COLO668 (cell line): ENCODE measurements around the gene ALK.

ENCODE experiments used
- DNase-seq: peaks from one replicate; lab custom pipeline; 2025; ENCODE audit not compliant: unreplicated experiment; lab: John Stamatoyannopoulos, UW

ALK gene

DNA sequence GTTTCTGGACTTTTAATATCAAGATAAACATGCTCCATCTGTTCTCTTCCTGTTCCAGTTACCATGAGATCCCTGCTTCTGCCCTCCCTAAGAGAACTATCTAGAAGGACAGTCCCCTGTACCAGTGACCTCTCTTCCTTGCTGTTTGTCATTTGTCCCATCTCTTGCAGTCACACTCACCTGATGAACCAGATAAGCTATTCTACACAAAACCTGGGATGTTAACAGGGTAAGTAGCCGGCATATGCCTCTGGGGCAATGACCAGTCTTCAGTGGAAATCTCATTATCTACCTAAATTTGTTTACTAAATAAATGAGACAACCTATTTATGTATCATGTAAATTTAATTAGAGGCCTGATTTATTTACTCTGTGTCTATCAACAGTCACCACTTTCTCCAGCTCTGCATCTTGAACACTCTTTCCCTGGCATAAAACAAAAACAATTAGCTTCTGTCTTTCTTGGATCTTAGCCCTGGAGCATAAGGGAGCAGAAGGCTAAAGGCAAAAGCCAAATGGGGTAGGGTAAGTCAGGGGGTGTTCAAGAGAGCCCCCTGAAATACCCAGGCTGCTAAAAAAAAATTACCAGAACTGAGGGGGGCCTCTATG lies 337.7 kb downstream of the ALK start:
- no peak for DNase-seq

DNA sequence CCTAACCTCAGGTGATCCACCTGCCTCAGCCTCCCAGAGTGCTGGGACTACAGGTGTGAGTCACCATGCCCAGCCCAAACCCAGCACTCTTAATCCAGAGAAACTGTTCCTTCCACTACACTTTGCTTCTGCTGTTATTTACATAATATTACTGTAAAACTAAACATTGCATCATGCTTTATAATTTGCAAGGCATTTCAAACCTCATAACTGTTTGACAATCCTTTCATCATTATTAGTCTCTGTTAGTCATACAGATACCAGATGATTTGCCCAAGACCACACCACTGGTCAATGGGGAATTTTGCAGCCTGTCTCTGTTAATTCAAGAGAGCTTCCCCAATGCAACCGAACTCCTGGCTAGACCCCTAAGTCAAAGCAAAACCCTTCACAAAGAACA lies 338.3 kb downstream of the ALK start:
- no peak for DNase-seq

DNA sequence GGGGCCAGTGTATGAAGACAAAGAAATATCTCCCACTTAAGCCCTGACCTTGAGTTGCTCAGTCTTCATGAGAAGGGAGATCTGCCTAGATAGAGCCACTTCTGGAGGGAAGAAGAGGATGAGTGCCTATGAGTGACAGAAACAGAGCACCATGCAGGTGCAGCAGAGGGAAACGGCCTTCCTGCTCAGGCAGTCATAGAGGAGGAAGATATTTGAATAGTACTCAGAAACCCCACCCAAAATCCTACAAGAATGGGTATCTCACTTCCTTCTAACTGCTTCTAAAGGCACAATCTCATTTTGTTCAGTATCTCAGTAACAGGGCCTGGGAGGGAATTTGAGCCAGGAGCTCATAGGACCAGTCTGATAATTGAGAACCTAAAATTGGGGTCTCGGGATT lies 339.3 kb downstream of the ALK start:
- no peak for DNase-seq

DNA sequence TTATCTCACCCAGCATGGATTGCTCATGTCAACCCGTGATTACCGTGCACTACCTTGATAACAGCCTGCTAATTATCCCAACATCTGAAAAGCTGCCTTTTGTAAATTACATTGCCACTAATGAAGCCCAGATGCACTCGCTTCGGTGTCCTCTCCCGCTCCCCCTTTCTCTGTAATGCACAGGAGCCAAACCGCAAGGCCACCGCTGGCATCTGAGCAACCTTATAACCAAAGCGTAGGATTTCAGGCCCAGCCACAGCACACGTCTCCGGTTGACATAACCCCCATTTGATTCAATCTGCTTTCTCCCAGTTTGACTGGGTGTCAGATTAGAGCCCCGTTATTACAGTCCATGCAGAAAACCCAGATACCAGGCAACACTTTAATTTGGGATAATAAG lies 341.2 kb downstream of the ALK start:
- DNase-seq = no peak

DNA sequence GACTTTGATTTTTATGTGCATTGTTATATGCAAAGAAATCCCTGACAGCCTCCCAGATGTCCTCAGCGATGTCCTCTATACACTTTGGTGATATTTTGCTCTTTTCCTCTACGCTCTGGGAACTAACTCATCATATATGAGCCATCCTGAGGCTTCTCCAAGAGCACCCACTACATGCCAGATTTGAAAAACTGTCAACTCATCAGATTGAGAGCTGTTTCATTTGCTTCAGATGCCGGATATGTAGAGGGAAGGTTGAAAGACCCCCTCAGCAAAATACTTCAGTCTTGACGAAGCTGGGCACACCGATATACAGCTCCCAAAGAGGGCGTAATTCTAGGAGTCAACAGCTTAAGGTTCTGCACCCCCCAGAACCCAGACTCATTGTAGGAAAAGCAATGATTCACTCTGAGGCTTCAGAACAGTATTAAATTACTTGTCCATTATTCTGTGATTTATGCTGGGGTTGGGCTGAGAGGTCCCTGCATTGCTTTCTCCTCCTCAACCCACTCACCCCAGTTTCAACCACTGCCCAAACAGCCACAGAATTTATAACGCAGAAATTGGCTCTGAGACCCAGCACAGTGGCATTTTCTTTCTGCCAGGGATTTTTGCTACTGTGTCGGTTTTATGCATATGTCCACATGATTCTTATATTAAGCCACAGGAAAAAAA lies 341.8 kb downstream of the ALK start:
- no peak for DNase-seq

DNA sequence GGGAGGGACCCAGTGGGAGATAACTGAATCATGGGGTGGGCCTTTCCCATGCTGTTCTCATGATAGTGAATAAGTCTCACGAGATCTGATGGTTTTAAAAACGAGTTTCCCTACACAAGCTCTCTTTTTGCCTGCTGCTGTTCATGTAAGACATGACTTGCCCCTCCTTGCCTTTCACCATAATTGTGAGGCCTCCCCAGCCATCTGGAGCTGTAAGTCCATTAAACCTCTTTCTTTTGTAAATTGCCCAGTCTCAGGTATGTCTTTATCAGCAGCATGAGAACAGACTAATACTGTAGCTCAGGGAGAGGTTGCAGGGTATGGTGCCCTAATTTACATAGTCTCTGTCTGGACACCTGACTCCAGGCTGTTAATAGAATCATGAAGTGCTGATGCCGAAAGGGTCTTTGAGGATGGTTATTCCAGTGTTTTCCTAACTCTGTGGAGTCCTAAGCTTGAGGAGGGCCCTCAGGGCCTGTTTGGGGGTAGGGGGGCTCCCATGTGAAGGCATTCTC lies 343.2 kb downstream of the ALK start:
- DNase-seq = no peak

- DNase-seq = no peak
Measured at GRCh38 chr2:29576231-29576630, 345.2 kb downstream of the ALK start.

GRCh38 chr2:29575370-29575890 lies 346.0 kb downstream of the ALK start:
- DNase-seq = no peak

- no peak for DNase-seq
Measured at GRCh38 chr2:29573612-29574011, 347.8 kb downstream of the ALK start.

DNA sequence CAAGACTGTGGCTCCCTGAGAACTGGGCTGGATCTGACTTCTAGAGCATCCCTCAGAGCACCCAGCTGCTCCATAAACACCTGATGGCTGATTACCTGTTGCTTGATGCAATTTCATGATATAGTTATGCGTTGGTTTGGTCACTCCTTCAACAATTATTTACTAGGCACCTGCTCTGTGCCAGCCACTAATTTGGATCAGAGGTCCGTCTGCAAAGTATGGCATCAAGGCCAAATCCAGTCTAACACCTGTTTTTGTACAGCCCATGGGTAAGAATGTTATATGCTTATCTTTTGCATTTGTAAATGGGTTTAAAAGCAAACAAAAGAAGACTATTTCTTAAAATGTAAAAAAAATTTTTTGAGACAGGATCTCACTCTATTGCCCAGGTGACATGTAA lies 348.2 kb downstream of the ALK start:
- DNase-seq = no peak

DNA sequence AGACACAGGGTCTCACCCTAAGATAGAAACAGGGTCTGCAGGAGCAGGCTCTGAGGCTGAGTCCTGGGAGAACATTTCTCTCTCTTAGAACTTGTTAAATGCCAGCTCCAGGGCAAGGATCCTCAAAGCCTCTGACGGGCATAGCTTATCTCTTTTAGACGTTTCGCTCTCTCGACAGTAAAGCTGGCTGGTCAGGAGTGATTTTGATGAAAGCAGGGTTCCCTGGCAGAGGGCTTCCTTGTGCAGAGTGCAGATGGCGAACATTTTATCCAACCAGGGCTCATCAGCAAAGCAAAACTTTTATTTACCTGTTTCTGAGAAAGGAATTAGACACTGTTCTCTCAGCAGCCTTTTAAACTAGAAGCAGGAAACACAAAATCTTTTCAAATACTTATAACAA lies 350.8 kb downstream of the ALK start:
- no peak for DNase-seq

- DNase-seq = no peak
Measured at GRCh38 chr2:29567906-29568520, 353.4 kb downstream of the ALK start.

DNA sequence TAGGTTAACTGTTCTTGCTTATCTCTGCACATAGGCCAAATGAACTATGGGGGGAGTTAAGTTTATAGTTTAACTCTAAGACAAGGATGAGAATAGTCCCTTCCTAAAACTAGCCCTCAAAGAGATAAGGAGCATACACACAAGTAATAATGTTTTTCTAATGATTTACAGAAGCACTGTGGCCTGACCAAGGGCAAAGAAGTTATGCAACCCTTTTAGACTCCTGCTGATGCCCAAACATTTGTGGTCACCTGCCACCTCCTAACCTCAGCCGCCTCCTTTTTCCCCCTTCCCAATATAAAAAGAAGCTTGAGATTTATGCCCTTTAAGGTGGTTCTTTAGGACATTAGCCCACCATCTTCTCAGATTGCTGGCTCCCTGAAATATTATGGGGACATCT lies 357.7 kb downstream of the ALK start:
- no peak for DNase-seq

DNA sequence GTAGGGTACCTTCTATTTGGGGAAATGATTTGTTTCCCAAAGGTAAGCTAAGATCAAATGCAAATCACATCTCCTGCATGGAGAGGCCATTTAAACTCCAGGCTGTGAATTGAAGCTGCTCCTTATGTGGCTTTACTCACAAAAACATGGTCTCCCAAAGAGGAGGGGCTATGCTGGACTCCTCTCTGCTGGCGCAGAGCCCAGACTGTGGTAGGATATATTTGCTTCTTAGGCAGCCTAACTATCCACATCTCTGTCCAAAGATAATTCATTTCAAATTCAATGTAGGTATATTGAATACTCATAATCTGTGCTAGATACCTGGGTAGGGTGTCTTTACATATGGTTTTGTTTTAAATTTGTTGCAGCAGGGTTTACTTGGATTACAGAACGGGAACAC lies 358.5 kb downstream of the ALK start:
- no peak for DNase-seq

DNA sequence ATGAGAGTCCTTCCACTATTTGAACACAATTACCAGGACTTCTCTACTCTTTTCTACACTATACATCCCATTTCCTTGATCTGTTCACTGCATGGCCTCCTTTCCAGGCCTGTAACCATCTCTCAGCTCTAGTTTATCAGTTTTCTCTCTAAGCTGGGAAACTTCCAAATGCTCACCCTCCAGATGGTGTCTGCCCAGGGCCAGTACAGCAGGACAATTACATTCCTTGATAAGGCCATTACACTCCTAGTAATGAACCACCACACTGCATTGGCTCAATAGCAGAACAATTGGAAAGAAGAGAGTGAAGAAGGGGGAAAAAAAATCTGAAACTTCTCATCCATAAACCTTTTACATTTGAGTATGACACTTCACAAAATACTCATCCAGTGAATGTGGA lies 359.1 kb downstream of the ALK start:
- DNase-seq = no peak

GRCh38 chr2:29561628-29562027 lies 359.8 kb downstream of the ALK start:
- no peak for DNase-seq

DNA sequence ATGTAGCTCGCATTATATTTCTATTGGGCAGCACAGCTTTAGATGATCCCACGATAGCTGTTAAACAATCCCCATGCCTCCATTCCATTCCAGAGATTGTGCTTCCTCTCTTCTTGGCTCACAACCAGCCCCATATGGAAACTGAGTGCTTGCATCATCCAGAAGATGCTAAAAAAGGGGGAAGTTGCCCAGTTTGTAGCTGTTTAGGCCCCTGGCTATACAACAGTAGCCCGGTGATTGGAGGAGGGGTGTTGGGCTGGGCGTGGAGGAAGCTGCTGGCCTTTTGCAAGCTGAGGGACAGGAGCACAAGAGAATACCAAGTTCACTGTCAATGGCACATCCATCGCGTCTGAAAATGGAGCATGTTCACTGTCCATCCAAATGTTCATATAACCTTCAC lies 360.2 kb downstream of the ALK start:
- no peak for DNase-seq

DNA sequence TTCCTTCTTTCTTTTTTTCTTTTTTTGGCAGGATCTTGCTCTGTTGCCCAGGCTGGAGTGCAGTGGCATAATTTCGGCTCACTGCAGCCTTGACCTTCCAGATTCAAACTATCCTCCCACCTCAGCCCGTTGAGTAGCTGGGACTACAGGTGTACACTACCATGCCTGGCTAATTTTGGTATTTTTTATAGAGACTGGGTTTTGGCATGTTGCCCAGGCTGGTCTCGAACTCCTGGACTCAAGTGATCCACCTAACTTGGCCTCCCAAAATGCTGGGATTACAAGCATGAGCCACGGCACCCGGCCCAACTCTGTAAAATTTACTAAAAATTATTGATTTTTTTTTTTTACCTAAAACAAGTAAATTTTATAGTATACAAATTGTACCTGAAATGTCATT lies 360.8 kb downstream of the ALK start:
- no peak for DNase-seq

DNA sequence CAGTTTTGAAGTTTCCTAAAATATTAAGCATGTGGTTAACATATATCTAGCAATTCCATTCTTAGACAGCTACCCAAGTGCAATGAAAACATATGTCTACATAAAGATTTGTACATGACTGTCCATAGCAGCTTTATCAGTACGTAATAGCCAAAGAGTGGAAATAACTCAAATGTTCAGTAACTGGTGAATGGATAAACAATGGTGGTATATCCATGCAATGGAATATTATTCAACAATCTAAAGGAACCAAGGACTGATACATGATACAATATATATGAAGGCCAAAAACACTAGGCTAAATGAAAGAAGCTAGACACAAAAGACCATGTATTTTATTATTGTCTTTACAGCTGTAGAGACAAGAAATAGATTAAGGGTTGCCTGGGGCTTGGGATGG lies 361.4 kb downstream of the ALK start:
- no peak for DNase-seq

DNA sequence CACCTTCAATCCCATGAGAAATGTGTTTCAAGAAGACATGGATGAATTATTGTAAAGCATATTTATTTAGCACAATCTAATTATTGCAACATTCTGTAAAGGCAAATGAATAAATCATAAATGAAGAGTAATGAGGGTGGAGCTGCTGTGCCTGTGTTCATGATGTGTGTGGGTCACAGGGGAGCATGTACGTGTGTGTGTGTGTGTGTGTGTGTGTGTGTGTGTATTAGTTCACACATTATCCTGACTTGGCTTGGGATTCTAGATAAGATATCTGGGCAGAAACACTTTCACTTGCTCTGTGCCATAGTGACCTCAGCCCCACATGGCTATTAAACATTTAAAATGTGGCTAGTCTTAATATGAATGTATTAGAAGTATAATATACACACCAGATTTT lies 361.8 kb downstream of the ALK start:
- DNase-seq = no peak

GRCh38 chr2:29558097-29558496 lies 363.3 kb downstream of the ALK start:
- DNase-seq = no peak

- DNase-seq = no peak
Measured at GRCh38 chr2:29557268-29557667, 364.1 kb downstream of the ALK start.

- DNase-seq = no peak
Measured at GRCh38 chr2:29549069-29549380, 372.4 kb downstream of the ALK start.
